Panc1 (cell line): Measurements from ENCODE around the gene MCEE. TPM values are rescaled to one million over a fixed set of nuclear protein-coding genes. Genes with fewer than 3 reads are reported as not detected.

Experiments
- ATAC-seq: fragments of 200-7000 bp; cut with Tn5 transposase; 2 replicates; pipeline ENCODE4 v1.9.1; 2020; ENCODE audit warnings: mild to moderate bottlenecking, moderate library complexity
- BruUV-seq: library from RNA; stranded (reverse); fragments of 400-500 nt; replicated peaks from 2 replicates; lab custom pipeline; 2021; lab: Mats Ljungman, UMichigan
- CTCF ChIA-PET: fragments of 300-600 bp; sonication (Branson Sonifier 250); formaldehyde crosslinking; loops from one replicate; lab custom pipeline; 2022; ENCODE audit warnings: antibody characterized with exemption; lab: Charles Lee
- POLR2A ChIA-PET: fragments of 300-600 bp; sonication (Branson Sonifier 250); formaldehyde crosslinking; loops from one replicate; lab custom pipeline; 2022; ENCODE audit warnings: antibody characterized with exemption; lab: Charles Lee
- DNase-seq: peaks from one replicate; pipeline ENCODE4 v3.0.0-alpha.2; 2010; ENCODE audit warnings: low read depth, low spot score
- H3K27ac ChIP-seq: 2 replicates; pipeline ENCODE4 v1.5.1; 2011; ENCODE audit warnings: mild to moderate bottlenecking, low read length, inconsistent platforms
- H3K27me3 ChIP-seq: fragments of 200-500 bp; sonication (Bioruptor generic); 2 replicates; pipeline ENCODE4 v1.6.0; 2014; ENCODE audit warnings: low read length, inconsistent platforms; ENCODE audit not compliant: control insufficient read depth, insufficient read depth
- H3K36me3 ChIP-seq: fragments of 200-500 bp; sonication (Bioruptor generic); 2 replicates; pipeline ENCODE4 v1.5.1; 2014; ENCODE audit warnings: inconsistent platforms, mild to moderate bottlenecking, low read length, moderate library complexity; ENCODE audit not compliant: control insufficient read depth, insufficient read depth
- H3K4me1 ChIP-seq: 2 replicates; pipeline ENCODE4 v1.5.1; 2011; ENCODE audit warnings: inconsistent platforms, mild to moderate bottlenecking, low read length, moderate library complexity; ENCODE audit not compliant: control insufficient read depth, insufficient read depth
- H3K4me3 ChIP-seq, 2 experiments: 2 replicates each; pipeline ENCODE4 v1.5.1; 2011 to 2012; ENCODE audit warnings: low read depth in 2 of 2, low read length in 2 of 2, mild to moderate bottlenecking in 2 of 2, inconsistent platforms in 1 of 2, moderate library complexity in 1 of 2
- H3K9me3 ChIP-seq: fragments of 200-500 bp; sonication (Bioruptor generic); 2 replicates; pipeline ENCODE4 v1.5.1; 2014; ENCODE audit warnings: low read depth, mild to moderate bottlenecking, inconsistent platforms, low read length, moderate library complexity; ENCODE audit not compliant: control insufficient read depth, insufficient read depth
- CTCF ChIP-seq: fragments of 450-650 bp; IDR thresholded peaks from 2 replicates; pipeline ENCODE4 v1.5.1; 2017; ENCODE audit warnings: mild to moderate bottlenecking
- POLR2AphosphoS5 ChIP-seq: IDR thresholded peaks from 2 replicates; pipeline ENCODE4 v1.6.1; 2012; ENCODE audit warnings: mild to moderate bottlenecking, low read depth, low read length, moderate library complexity
- REST ChIP-seq, 2 experiments: IDR thresholded peaks; 2 replicates each; pipeline ENCODE4 v1.6.1; 2011 to 2012; ENCODE audit warnings: low read depth in 2 of 2, control low read depth in 1 of 2, low read length in 1 of 2, mild to moderate bottlenecking in 1 of 2, moderate library complexity in 1 of 2; ENCODE audit not compliant: insufficient read depth in 1 of 2
- SIN3A ChIP-seq: IDR thresholded peaks from 2 replicates; pipeline ENCODE4 v1.6.1; 2012; ENCODE audit warnings: low read depth, mild to moderate bottlenecking, low read length, moderate library complexity, borderline replicate concordance; ENCODE audit not compliant: insufficient read depth
- TCF7L2 ChIP-seq: IDR thresholded peaks from 2 replicates; pipeline ENCODE4 v1.6.1; 2011; ENCODE audit warnings: mild to moderate bottlenecking, low read depth, low read length, inconsistent platforms
- in situ Hi-C: cut with HindIII; loops from 2 replicates; pipeline ENCODE4 v1.10.0; 2016; ENCODE audit warnings: low sequenced_read_pairs, low pct_unique_long_range_greater_than_20kb
- intact Hi-C: fragments of 100-400 bp; cut with micrococcal nuclease; formaldehyde crosslinking; loops from one replicate; pipeline ENCODE4 v1.10.0; 2022; ENCODE audit not compliant: unreplicated experiment
- total RNA-seq: library from RNA; stranded (reverse); gene quantifications from one replicate; pipeline ENCODE4 v1.2.1, GENCODE V29; 2021; ENCODE audit not compliant: unreplicated experiment

MCEE gene
- total RNA-seq, 1 experiment from 2014 or later: 4.8 TPM

- DNase-seq: no peak
Observed at GRCh38 chr2:71166812-71167211, 36.8 kb upstream of the MCEE start.

GRCh38 chr2:71157124-71157793 is 27.2 kb upstream of the MCEE start:
- Histone ChIP-seq H3K4me1 (no peaks in the 10 kb centered on the region), H3K9me3 (no peaks in the 10 kb centered on the region), H3K4me3 (peak overlapping the region; percentile 4 to 27; a peak in 3 of 4 replicates), H3K36me3 (no peaks in the 10 kb centered on the region), H3K27me3 (peaks cover 2% of the 10 kb centered on the region; the same call in 1 of the 2 replicates), H3K27ac (no peak overlapping the region)
- ChIA-PET POLR2A (interaction anchor here (0.9 kb wide), 1 partner anchor 15 kb away, joined by 4 read pairs; no protein-coding TSS in a partner anchor), CTCF (interaction anchor here (0.7 to 1.1 kb wide), 2 partner anchors 56 to 208 kb away, joined by 3 to 4 read pairs; no protein-coding TSS in a partner anchor)
- no peak for TF ChIP-seq REST (IDR thresholded peaks at IDR 0.05; ENCODE audit: insufficient read depth in 1 of 2, low read depth in 2 of 2, low read length in 1 of 2)
- peak; percentile 87 for TF ChIP-seq CTCF
- ATAC-seq: peak; percentile 81
- intact Hi-C loops: no loop called here
- in situ Hi-C loops: no loop called here
- DNase-seq: peak; percentile 10
- no TSS peak for BruUV-seq

More at GRCh38 chr2:71166812-71167211, 36.8 kb upstream of the MCEE start:
- BruUV-seq: no TSS peak
- H3K9me3 ChIP-seq: no peaks in the 10 kb centered on the region
- intact Hi-C loops (no loop called here), in situ Hi-C loops (no loop called here)
- no peaks in the 10 kb centered on the region for H3K36me3 ChIP-seq
- CTCF ChIA-PET: no interaction called here
- TF ChIP-seq SIN3A: no peak
- no peak for TF ChIP-seq TCF7L2
- TF ChIP-seq POLR2AphosphoS5: no peak
- TF ChIP-seq REST (IDR thresholded peaks at IDR 0.05; ENCODE audit: insufficient read depth in 1 of 2, low read depth in 2 of 2, low read length in 1 of 2): no peak
- no peak for TF ChIP-seq CTCF
- POLR2A ChIA-PET: no interaction called here
- ATAC-seq: no peak
- H3K4me1 ChIP-seq: no peaks in the 10 kb centered on the region
- H3K4me3 ChIP-seq: no peak overlapping the region
- H3K27me3 ChIP-seq: no peaks in the 10 kb centered on the region
- no peak overlapping the region for H3K27ac ChIP-seq
